Neutrophil (primary cell): ENCODE measurements around the gene RSU1.

Experiments
- H3K27ac ChIP-seq: fragments of 200-600 bp; sonication (generic); 2 replicates; pipeline ENCODE4 v1.5.1; 2016; ENCODE audit warnings: mild to moderate bottlenecking, moderate library complexity
- H3K27me3 ChIP-seq: fragments of 200-600 bp; sonication (generic); 2 replicates; pipeline ENCODE4 v1.6.0; 2016; ENCODE audit warnings: mild to moderate bottlenecking
- H3K36me3 ChIP-seq: fragments of 200-600 bp; sonication (generic); 2 replicates; pipeline ENCODE4 v1.5.1; 2017
- H3K4me1 ChIP-seq, 2 experiments: fragments of 200-600 bp in 1 of 2; sonication (generic) in 1 of 2; 1 replicate in 1 of 2; 2 replicates in 1 of 2; pipeline versions ENCODE4 v1.5.1 to v1.6.1; 2013 to 2016; ENCODE audit warnings: low read depth in 1 of 2, low read length in 1 of 2, mild to moderate bottlenecking in 1 of 2, moderate library complexity in 1 of 2; ENCODE audit not compliant: control insufficient read depth in 1 of 2, insufficient read depth in 1 of 2
- H3K4me3 ChIP-seq, 2 experiments: fragments of 200-600 bp in 1 of 2; sonication (generic) in 1 of 2; 1 replicate in 1 of 2; 2 replicates in 1 of 2; pipeline ENCODE4 v1.5.1; 2013 to 2016; ENCODE audit warnings: low read depth in 1 of 2, low read length in 1 of 2, mild to moderate bottlenecking in 1 of 2, moderate library complexity in 1 of 2
- H3K9me3 ChIP-seq: fragments of 200-600 bp; sonication (generic); 2 replicates; pipeline ENCODE4 v1.5.1; 2016
- TF ChIP-seq, protein P1 (sequence below): fragments of 200-600 bp; sonication (generic); IDR thresholded peaks from 2 replicates; pipeline ENCODE4 v1.5.1; 2016; ENCODE audit warnings: antibody characterized with exemption

RSU1 gene

GRCh38 chr10:16544099-16544498 lies 273.1 kb downstream of the RSU1 start:
- H3K27ac ChIP-seq, result no peak overlapping the region
- H3K27me3 ChIP-seq, result peaks cover 15% of the 10 kb centered on the region
- TF ChIP-seq, protein P1, sequence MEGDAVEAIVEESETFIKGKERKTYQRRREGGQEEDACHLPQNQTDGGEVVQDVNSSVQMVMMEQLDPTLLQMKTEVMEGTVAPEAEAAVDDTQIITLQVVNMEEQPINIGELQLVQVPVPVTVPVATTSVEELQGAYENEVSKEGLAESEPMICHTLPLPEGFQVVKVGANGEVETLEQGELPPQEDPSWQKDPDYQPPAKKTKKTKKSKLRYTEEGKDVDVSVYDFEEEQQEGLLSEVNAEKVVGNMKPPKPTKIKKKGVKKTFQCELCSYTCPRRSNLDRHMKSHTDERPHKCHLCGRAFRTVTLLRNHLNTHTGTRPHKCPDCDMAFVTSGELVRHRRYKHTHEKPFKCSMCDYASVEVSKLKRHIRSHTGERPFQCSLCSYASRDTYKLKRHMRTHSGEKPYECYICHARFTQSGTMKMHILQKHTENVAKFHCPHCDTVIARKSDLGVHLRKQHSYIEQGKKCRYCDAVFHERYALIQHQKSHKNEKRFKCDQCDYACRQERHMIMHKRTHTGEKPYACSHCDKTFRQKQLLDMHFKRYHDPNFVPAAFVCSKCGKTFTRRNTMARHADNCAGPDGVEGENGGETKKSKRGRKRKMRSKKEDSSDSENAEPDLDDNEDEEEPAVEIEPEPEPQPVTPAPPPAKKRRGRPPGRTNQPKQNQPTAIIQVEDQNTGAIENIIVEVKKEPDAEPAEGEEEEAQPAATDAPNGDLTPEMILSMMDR, result no peak
- no peaks in the 10 kb centered on the region for H3K9me3 ChIP-seq
- H3K36me3 ChIP-seq, result no peaks in the 10 kb centered on the region
- no peaks in the 10 kb centered on the region for H3K4me1 ChIP-seq
- no peak overlapping the region for H3K4me3 ChIP-seq
